GM10266 (cell line): ENCODE measurements around the gene GDF11.

ENCODE experiments used
- DNase-seq: peaks from one replicate; pipeline ENCODE4 v3.0.0; 2012; ENCODE audit errors: extremely low spot score
- TF ChIP-seq, protein P1 (sequence below): IDR thresholded peaks from 2 replicates; pipeline ENCODE4 v1.5.1; 2012; ENCODE audit warnings: mild to moderate bottlenecking, low read depth; ENCODE audit not compliant: control insufficient read depth, insufficient read depth; ENCODE audit errors: missing control alignments

Gene GDF11

DNA sequence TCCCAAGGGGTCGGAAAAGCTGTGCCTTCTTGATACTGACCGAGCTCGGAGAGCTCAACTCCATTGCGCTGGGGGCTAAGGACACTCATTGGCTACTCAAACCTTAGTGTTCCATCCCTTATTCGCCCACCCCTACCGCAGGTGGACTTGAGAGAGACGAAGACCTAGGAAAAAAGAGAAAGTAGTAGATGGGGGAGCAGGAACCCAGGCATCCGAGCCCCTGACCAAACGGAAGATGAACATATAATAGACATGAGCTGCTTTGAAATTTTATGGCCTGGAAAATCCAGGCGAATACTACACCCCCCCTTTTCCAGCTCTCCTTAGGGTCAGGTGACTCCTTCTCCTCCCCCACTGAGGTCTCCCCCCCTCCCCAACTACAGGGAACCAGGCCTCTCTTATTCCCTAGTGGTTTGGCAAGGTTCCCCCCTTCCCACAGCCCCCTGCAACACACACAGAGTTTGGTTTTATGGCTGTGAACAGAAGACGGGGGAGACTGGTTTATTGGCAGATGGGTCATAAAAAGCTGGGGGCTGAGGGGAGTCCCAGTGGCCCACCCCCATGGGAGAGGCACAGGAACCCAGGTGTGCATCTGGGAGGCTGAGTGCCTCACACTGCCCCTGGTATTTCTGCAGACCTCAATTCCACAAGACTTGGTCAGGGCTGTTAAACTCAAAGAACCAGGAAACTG lies 1.6 kb downstream of the GDF11 start:
- DNase-seq, result no peak
- TF ChIP-seq, protein P1, sequence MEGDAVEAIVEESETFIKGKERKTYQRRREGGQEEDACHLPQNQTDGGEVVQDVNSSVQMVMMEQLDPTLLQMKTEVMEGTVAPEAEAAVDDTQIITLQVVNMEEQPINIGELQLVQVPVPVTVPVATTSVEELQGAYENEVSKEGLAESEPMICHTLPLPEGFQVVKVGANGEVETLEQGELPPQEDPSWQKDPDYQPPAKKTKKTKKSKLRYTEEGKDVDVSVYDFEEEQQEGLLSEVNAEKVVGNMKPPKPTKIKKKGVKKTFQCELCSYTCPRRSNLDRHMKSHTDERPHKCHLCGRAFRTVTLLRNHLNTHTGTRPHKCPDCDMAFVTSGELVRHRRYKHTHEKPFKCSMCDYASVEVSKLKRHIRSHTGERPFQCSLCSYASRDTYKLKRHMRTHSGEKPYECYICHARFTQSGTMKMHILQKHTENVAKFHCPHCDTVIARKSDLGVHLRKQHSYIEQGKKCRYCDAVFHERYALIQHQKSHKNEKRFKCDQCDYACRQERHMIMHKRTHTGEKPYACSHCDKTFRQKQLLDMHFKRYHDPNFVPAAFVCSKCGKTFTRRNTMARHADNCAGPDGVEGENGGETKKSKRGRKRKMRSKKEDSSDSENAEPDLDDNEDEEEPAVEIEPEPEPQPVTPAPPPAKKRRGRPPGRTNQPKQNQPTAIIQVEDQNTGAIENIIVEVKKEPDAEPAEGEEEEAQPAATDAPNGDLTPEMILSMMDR, result no peak

DNA sequence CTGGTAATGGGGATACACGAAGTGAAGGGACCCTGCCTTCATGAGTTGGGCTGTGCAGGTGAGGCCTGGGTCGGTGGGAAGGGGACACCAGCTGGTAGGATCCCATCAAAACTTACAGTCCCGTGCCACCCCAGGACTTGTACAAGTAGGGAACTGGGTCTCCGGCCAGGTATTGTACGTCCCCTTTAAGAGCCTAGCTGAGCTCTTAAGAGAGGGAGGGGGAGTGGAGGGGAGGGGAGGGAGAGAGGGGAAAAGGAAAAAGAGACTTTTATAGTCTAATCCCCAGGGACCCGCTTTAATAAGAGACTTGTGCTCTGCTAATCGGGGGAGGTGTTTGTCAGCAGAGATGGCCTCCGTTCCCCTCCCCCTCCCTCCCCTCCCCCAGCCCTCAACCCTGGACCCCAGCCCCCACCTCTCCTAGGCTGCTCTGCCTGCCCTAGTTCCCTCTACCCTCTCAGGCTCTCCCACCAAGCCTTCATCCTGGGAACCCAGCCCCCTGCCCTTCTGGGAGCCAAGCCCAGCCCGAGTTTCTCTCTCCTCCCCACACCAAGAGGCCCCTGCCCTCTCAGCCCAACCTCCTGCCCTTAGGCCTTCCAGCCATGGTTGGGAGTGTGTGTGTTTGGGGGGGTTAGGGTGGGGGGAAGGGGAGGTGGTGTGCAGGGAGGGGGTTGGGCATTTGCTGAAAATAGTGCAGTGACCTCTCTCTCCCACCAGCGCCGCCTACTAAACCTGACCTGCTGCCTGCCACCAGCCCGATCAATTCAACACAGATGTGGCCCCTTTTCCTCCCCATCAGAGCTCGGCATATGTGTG lies 2.6 kb downstream of the GDF11 start:
- peak; percentile 29 for DNase-seq
- TF ChIP-seq, protein P1, result no peak

DNA sequence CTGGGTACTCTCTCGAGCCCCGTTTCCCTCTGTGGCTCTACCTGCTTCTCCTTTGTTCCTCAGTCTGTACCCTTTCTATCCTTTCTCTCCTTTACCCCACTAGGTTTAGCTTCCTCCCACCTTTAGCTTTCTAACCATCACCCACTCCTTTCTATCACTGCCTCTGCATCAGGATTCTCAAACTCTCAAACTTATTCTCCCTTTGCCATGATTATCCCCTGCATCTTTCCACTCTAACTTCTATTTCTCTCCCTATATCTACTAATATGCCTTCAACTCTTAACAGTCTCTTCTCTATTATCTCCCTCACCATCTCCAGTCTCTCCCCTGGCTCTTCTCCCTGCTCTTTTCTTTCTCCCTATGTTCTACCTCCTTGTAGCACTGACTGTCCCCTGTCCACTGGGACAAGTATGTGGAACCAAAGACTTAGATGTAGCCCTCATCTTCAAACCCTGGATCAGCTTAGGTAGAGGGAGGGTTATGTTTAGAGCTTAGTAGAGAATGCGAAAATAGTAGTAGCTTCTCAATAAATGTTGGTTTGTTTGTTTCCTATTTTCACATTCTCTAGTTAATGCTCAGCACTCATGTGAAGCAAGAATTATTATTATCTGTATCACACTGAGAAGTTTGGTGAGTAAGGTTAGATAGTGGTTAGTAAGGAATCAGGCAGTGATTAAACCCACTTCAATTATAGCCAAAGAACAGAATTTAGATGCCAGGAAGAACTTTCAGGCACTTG lies 3.4 kb downstream of the GDF11 start:
- TF ChIP-seq, protein P1, result no peak
- DNase-seq, result no peak

DNA sequence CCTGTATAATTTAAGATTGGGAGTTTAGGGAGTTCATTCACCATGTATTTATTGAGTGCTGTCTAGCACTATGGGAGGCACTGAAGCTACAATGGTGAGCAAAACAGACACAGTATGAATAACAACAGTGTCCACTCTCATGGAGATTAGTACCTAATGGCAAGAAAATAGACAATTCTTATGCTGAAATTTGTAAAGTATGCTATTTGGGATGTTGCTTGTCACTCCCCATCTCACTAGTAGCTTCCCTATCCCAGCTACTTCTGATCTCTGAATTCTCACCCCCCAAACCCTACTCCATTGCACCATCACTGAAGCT lies 4.0 kb downstream of the GDF11 start:
- no peak for DNase-seq
- TF ChIP-seq, protein P1, result no peak

DNA sequence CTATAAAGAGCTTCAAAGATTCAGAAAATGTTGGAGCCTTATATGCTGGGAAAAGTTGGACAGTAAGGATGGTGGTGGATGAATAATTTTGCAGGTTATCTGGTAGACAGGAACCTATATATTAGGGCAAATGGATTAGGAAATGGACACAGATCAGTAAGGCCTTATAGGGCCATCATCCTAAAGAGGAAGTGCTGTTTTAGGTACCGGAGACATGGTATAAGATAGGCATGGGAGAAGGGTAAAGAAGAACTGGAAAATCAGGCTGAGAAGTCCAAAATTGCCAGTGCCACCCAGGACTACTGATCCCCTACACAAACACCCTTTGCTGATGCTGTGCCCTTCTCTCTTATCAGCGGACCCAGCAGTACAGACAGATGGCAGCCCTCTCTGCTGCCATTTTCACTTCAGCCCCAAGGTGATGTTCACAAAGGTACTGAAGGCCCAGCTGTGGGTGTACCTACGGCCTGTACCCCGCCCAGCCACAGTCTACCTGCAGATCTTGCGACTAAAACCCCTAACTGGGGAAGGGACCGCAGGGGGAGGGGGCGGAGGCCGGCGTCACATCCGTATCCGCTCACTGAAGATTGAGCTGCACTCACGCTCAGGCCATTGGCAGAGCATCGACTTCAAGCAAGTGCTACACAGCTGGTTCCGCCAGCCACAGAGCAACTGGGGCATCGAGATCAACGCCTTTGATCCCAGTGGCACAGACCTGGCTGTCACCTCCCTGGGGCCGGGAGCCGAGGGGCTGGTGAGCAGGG lies 5.5 kb downstream of the GDF11 start:
- TF ChIP-seq, protein P1, result no peak
- DNase-seq, result no peak

DNA sequence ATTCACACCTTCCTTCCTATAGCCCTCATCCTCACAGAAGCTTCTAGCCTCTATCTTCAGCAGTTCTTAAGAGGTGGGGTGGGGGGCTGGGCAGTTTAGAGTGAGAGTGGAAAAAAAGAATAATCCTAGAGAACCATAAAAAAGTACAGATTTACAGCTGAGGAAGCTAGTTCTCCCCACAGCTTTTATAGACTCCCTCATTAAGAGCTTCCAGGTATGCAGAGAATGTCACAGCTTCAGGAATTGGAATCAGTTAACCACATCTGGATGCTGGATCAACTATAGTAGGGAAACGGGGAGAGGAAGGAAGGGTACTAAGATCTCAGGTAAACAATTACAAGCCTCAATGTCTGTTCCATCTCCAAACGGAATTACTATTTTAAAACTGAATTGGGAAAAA lies 12.3 kb downstream of the GDF11 start:
- TF ChIP-seq, protein P1, result no peak
- no peak for DNase-seq
